OCI-LY7 (cell line): Measurements from ENCODE around the gene FANCC.

Experiments
- CTCF ChIP-seq: fragments of 200-600 bp; sonication (generic); conservative IDR thresholded peaks from 2 replicates; pipeline ENCODE4 v1.5.1; 2014; ENCODE audit warnings: mild to moderate bottlenecking, antibody characterized with exemption, low read length, moderate library complexity, mixed read lengths
- EZH2phosphoT487 ChIP-seq: fragments of 200-600 bp; sonication (generic); IDR thresholded peaks from 2 replicates; pipeline ENCODE4 v1.6.1; 2018; ENCODE audit warnings: low read depth, borderline replicate concordance, mild to moderate bottlenecking, mixed run types, antibody characterized with exemption, low read length, moderate library complexity, mixed read lengths

DNA sequence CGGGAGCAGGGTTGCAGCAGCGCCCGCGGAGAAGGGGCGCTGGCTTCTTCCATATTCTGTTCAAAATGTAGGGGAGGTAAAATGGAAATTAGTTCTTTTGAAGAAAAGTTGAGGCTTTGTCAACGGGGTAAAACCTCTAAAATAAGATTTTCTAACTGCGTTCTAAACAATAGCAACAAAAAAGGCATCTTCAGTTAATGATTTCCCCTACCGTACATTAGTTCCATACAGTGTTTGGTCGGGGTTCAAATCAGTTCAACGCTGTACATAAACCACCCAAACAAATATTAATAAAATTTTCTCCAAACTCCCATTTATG, 343 bp upstream of the FANCC start:
- TF ChIP-seq CTCF (no peak), EZH2phosphoT487 (no peak)
